ENCODE results near the gene HNRNPA1. TPM values are rescaled to one million over a fixed set of nuclear protein-coding genes. Genes with fewer than 3 reads are reported as not detected.
A peak's percentile ranks its signal among the peaks of the same experiment; 100 is the strongest.

The HNRNPA1 gene
- total and polyA plus RNA-seq, 9 of the 15 experiments (the other 6 are each of a cell fraction or from before 2014, with no cell fraction given): 1,166 to 2,703 (median 1,815) TPM

DNA sequence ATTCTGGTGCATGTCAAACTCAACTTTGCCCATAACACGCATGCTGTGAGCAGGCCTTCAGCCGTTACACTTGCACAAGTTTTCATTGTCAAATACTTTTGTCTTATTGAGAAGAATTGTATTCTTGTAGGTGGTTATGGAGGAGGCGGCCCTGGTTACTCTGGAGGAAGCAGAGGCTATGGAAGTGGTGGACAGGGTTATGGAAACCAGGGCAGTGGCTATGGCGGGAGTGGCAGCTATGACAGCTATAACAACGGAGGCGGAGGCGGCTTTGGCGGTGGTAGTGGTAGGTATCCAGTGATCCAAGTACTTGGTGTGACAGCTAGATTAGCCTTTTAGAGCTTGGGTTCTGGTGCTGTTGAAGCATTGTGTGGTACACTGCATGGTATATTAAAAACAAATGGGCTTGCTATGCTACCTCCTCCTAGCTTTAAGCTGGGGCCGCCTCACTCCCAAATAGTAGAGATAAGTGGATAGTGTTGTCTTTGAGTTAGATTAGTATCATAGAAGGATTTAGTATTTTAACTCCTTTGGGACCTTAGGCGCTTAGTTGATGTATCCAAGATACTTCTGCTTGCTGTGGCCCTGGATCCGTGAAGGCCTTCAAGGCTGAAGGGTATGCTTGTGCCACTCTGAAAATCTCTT, 2.5 kb downstream of the HNRNPA1 start (continued):
- TF ChIP-seq, protein P1, sequence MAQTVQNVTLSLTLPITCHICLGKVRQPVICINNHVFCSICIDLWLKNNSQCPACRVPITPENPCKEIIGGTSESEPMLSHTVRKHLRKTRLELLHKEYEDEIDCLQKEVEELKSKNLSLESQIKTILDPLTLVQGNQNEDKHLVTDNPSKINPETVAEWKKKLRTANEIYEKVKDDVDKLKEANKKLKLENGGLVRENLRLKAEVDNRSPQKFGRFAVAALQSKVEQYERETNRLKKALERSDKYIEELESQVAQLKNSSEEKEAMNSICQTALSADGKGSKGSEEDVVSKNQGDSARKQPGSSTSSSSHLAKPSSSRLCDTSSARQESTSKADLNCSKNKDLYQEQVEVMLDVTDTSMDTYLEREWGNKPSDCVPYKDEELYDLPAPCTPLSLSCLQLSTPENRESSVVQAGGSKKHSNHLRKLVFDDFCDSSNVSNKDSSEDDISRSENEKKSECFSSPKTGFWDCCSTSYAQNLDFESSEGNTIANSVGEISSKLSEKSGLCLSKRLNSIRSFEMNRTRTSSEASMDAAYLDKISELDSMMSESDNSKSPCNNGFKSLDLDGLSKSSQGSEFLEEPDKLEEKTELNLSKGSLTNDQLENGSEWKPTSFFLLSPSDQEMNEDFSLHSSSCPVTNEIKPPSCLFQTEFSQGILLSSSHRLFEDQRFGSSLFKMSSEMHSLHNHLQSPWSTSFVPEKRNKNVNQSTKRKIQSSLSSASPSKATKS (CRISPR knock-in tag; IDR thresholded peaks at IDR 0.05): no peak
- no peak for TF ChIP-seq RREB1 (CRISPR knock-in tag; IDR thresholded peaks at IDR 0.05)
- no peak for TF ChIP-seq ZNF354B (CRISPR knock-in tag; IDR thresholded peaks at IDR 0.05)
- no peak for TF ChIP-seq DLX4 (CRISPR knock-in tag; IDR thresholded peaks at IDR 0.05)
- no peak for TF ChIP-seq ZEB2 (IDR thresholded peaks at IDR 0.05)
- TF ChIP-seq, protein P2, sequence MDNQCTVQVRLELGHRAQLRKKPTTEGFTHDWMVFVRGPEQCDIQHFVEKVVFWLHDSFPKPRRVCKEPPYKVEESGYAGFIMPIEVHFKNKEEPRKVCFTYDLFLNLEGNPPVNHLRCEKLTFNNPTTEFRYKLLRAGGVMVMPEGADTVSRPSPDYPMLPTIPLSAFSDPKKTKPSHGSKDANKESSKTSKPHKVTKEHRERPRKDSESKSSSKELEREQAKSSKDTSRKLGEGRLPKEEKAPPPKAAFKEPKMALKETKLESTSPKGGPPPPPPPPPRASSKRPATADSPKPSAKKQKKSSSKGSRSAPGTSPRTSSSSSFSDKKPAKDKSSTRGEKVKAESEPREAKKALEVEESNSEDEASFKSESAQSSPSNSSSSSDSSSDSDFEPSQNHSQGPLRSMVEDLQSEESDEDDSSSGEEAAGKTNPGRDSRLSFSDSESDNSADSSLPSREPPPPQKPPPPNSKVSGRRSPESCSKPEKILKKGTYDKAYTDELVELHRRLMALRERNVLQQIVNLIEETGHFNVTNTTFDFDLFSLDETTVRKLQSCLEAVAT (IDR thresholded peaks at IDR 0.05): 0 out of 4 replicates have a peak, but pooled peaks of 1 of the 2 experiments have one; percentile 3
- no peak for TF ChIP-seq RAD51 (IDR thresholded peaks at IDR 0.05; ENCODE audit: borderline replicate concordance, low read depth)
- no peak for TF ChIP-seq TCF7 (IDR thresholded peaks at IDR 0.05; ENCODE audit: borderline replicate concordance)
- peak; percentile 32; the same call in 1 of the 2 replicates for TF ChIP-seq SUPT5H (IDR thresholded peaks at IDR 0.05)
- TF ChIP-seq NR4A1 (CRISPR knock-in tag; IDR thresholded peaks at IDR 0.05): no peak
- TF ChIP-seq NR4A1 (tag; IDR thresholded peaks at IDR 0.05): no peak
- TF ChIP-seq ZZZ3 (IDR thresholded peaks at IDR 0.05): no peak
- TF ChIP-seq GTF2E2 (tag; IDR thresholded peaks at IDR 0.05): no peak
- no peak for TF ChIP-seq EP300 (IDR thresholded peaks at IDR 0.05; ENCODE audit: low read length)
- TF ChIP-seq, protein P3, sequence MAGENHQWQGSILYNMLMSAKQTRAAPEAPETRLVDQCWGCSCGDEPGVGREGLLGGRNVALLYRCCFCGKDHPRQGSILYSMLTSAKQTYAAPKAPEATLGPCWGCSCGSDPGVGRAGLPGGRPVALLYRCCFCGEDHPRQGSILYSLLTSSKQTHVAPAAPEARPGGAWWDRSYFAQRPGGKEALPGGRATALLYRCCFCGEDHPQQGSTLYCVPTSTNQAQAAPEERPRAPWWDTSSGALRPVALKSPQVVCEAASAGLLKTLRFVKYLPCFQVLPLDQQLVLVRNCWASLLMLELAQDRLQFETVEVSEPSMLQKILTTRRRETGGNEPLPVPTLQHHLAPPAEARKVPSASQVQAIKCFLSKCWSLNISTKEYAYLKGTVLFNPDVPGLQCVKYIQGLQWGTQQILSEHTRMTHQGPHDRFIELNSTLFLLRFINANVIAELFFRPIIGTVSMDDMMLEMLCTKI (IDR thresholded peaks at IDR 0.05; ENCODE audit: partially characterized antibody): no peak

Data from K562 (cell line).